ENCODE results near the gene CLEC3B.

Gene CLEC3B

DNA sequence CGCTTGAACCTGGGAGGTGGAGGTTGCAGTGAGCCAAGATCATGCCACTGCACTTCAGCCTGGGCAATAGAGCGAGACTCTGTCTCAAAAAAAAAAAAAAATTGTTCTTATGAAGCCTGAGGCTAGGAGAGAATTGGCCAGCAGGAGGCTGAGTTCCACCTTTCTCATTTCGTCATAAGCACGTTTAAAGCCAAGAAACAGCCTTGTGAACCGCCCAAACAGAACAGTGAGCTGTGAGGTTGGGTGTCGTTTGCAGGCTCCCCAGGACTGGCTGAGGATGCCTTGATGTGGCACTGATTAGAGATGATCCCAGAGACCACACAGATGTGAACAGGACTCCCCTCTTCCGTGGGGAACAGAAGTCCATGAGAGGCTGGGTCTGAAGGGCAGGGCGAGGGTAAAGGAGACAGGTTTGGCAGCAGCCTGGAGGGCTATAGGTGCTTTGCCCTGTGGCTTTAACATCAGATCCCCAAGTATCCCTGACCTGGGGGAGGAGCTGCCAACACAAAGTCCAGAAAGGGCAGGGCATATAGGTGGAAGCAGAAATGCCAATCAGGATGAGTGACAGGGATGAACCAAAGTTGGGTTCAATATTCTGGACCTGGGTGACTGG lies 52.9 kb downstream of the CLEC3B start:
- H3K27ac ChIP-seq (replicated peaks; ENCODE audit: low read length), result no peak overlapping the region
- H2BK15ac ChIP-seq (ENCODE audit: low read length), result no peak overlapping the region
- no peak overlapping the region for H3K4ac ChIP-seq (ENCODE audit: low read length)

DNA sequence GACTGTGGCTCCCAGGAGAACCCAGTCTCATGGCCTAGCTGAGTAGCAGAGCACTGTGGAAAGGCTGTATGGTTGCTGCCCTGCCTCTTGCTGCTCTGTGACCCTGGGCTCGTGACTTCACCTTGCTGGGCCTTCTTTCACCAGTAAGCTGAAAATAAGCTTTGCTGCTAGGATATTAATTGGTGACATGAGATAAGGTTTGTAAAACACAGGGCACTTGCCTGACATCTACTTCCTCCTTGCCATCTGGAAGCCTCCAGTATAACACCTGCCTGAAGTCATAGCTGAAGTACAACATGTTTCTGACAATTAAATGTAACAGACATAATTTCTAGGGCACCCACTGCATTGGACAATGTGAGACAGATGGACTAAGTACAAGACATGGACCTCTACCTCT lies 53.6 kb downstream of the CLEC3B start:
- Histone ChIP-seq H3K9ac (ENCODE audit: low read depth, low read length, poor library complexity) (no peak overlapping the region), H4K91ac (ENCODE audit: low read depth, low read length, poor library complexity) (no peak overlapping the region), H2BK5ac (ENCODE audit: low read length) (no peak overlapping the region), H3K23ac (ENCODE audit: low read depth, low read length, poor library complexity) (no peak overlapping the region), H3K4ac (ENCODE audit: low read length) (no peak overlapping the region), H3K9me3 (replicated peaks in 1 of 2; ENCODE audit: control insufficient read depth in 2 of 2, insufficient read depth in 1 of 2, low read depth in 1 of 2, low read length in 2 of 2) (peaks cover 0 to 6% of the 10 kb centered on the region in 2 donors), H3K27me3 (ENCODE audit: control insufficient read depth in 3 of 3, insufficient read depth in 3 of 3, low read depth in 1 of 3, low read length in 3 of 3) (no peaks in the 10 kb centered on the region), H3K18ac (ENCODE audit: low read length) (no peak overlapping the region), H3K4me2 (ENCODE audit: insufficient read depth, low read length, poor library complexity, severe bottlenecking) (no peak overlapping the region), H3K27ac (replicated peaks; ENCODE audit: low read length) (no peak overlapping the region), H3K14ac (ENCODE audit: low read length) (no peak overlapping the region), H2AFZ (ENCODE audit: low read length) (no peak overlapping the region), H3K4me1 (ENCODE audit: control insufficient read depth in 2 of 2, insufficient read depth in 1 of 2, low read depth in 1 of 2, low read length in 2 of 2) (peaks cover 0 to 4% of the 10 kb centered on the region in 2 donors), H3K4me3 (ENCODE audit: low read length in 2 of 2) (no peak overlapping the region), H3K36me3 (replicated peaks in 1 of 2; ENCODE audit: control insufficient read depth in 2 of 2, insufficient read depth in 2 of 2, low read length in 2 of 2) (no peaks in the 10 kb centered on the region), H2BK12ac (ENCODE audit: low read length) (no peak overlapping the region), H2BK120ac (ENCODE audit: low read depth, low read length) (no peak overlapping the region), H4K8ac (ENCODE audit: low read depth, low read length) (no peak overlapping the region), H2BK15ac (ENCODE audit: low read length) (no peak overlapping the region), H2AK5ac (ENCODE audit: low read depth, low read length) (no peak overlapping the region), H3K79me1 (ENCODE audit: low read depth, low read length) (no peaks in the 10 kb centered on the region)
- DNase-seq (ENCODE audit: low spot score), result no peak
- WGBS, 2 donors (ENCODE audit: extremely low coverage in 2 of 2, insufficient read length in 2 of 2, insufficient replicate concordance in 1 of 2), result no CpG with 5 or more reads among the region's 1 CpG

More for the DNA sequence above, 52.9 kb downstream of the CLEC3B start:
- H3K36me3 ChIP-seq (replicated peaks in 1 of 2; ENCODE audit: control insufficient read depth in 2 of 2, insufficient read depth in 2 of 2, low read length in 2 of 2), result no peaks in the 10 kb centered on the region
- H3K23ac ChIP-seq (ENCODE audit: low read depth, low read length, poor library complexity), result no peak overlapping the region
- no peak overlapping the region for H2BK120ac ChIP-seq (ENCODE audit: low read depth, low read length)
- no peaks in the 10 kb centered on the region for H3K79me1 ChIP-seq (ENCODE audit: low read depth, low read length)
- no peak overlapping the region for H4K91ac ChIP-seq (ENCODE audit: low read depth, low read length, poor library complexity)
- H2BK12ac ChIP-seq (ENCODE audit: low read length), result no peak overlapping the region
- no peak overlapping the region for H2AFZ ChIP-seq (ENCODE audit: low read length)
- no peak overlapping the region for H3K18ac ChIP-seq (ENCODE audit: low read length)
- DNase-seq (ENCODE audit: low spot score), result no peak
- H3K4me3 ChIP-seq (ENCODE audit: low read length in 2 of 2), result no peak overlapping the region
- no peak overlapping the region for H3K4me2 ChIP-seq (ENCODE audit: insufficient read depth, low read length, poor library complexity, severe bottlenecking)
- WGBS, 2 donors (ENCODE audit: extremely low coverage in 2 of 2, insufficient read length in 2 of 2, insufficient replicate concordance in 1 of 2), result no CpG with 5 or more reads among the region's 8 CpGs
- peaks cover 0 to 6% of the 10 kb centered on the region in 2 donors for H3K9me3 ChIP-seq (replicated peaks in 1 of 2; ENCODE audit: control insufficient read depth in 2 of 2, insufficient read depth in 1 of 2, low read depth in 1 of 2, low read length in 2 of 2)
- no peak overlapping the region for H2AK5ac ChIP-seq (ENCODE audit: low read depth, low read length)
- H4K8ac ChIP-seq (ENCODE audit: low read depth, low read length), result no peak overlapping the region
- no peak overlapping the region for H3K9ac ChIP-seq (ENCODE audit: low read depth, low read length, poor library complexity)
- H3K14ac ChIP-seq (ENCODE audit: low read length), result no peak overlapping the region
- peaks cover 0 to 4% of the 10 kb centered on the region in 2 donors for H3K4me1 ChIP-seq (ENCODE audit: control insufficient read depth in 2 of 2, insufficient read depth in 1 of 2, low read depth in 1 of 2, low read length in 2 of 2)
- no peaks in the 10 kb centered on the region for H3K27me3 ChIP-seq (ENCODE audit: control insufficient read depth in 3 of 3, insufficient read depth in 3 of 3, low read depth in 1 of 3, low read length in 3 of 3)
- H2BK5ac ChIP-seq (ENCODE audit: low read length), result no peak overlapping the region

DNA sequence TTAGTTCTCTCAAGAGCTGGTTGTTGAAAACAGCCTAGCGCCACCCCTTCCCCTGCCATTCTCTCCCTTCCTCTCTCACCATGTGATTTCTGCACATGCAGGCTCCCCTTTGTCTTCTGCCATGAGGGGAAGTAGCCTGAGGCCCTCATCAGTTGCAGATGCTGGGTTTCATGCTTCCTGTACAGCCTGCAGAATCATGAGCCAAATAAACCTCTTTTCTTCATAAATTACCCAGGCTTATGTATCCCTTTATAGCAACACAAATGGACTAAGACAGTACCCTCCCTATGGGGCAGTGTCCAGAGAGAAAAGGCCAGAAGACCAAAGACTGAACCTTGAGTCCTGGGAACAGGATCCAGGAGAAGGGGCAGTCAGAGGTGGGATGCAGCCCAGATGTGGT lies 54.7 kb downstream of the CLEC3B start:
- H2BK15ac ChIP-seq (ENCODE audit: low read length), result no peak overlapping the region
- peaks cover 0 to 6% of the 10 kb centered on the region in 2 donors for H3K9me3 ChIP-seq (replicated peaks in 1 of 2; ENCODE audit: control insufficient read depth in 2 of 2, insufficient read depth in 1 of 2, low read depth in 1 of 2, low read length in 2 of 2)
- no peak overlapping the region for H4K8ac ChIP-seq (ENCODE audit: low read depth, low read length)
- H4K91ac ChIP-seq (ENCODE audit: low read depth, low read length, poor library complexity), result no peak overlapping the region
- H2BK12ac ChIP-seq (ENCODE audit: low read length), result no peak overlapping the region
- DNase-seq (ENCODE audit: low spot score), result no peak
- no peaks in the 10 kb centered on the region for H3K36me3 ChIP-seq (replicated peaks in 1 of 2; ENCODE audit: control insufficient read depth in 2 of 2, insufficient read depth in 2 of 2, low read length in 2 of 2)
- no peaks in the 10 kb centered on the region for H3K27me3 ChIP-seq (ENCODE audit: control insufficient read depth in 3 of 3, insufficient read depth in 3 of 3, low read depth in 1 of 3, low read length in 3 of 3)
- H3K79me1 ChIP-seq (ENCODE audit: low read depth, low read length), result no peaks in the 10 kb centered on the region
- H3K4ac ChIP-seq (ENCODE audit: low read length), result no peak overlapping the region
- H2BK5ac ChIP-seq (ENCODE audit: low read length), result no peak overlapping the region
- no peak overlapping the region for H3K4me3 ChIP-seq (ENCODE audit: low read length in 2 of 2)
- H3K14ac ChIP-seq (ENCODE audit: low read length), result no peak overlapping the region
- H3K4me1 ChIP-seq (ENCODE audit: control insufficient read depth in 2 of 2, insufficient read depth in 1 of 2, low read depth in 1 of 2, low read length in 2 of 2), result peaks cover 0 to 4% of the 10 kb centered on the region in 2 donors
- H2AFZ ChIP-seq (ENCODE audit: low read length), result no peak overlapping the region
- WGBS, 2 donors (ENCODE audit: extremely low coverage in 2 of 2, insufficient read length in 2 of 2, insufficient replicate concordance in 1 of 2), result no CpG with 5 or more reads among the region's 1 CpG
- H3K18ac ChIP-seq (ENCODE audit: low read length), result no peak overlapping the region
- no peak overlapping the region for H3K4me2 ChIP-seq (ENCODE audit: insufficient read depth, low read length, poor library complexity, severe bottlenecking)
- no peak overlapping the region for H3K23ac ChIP-seq (ENCODE audit: low read depth, low read length, poor library complexity)
- no peak overlapping the region for H2AK5ac ChIP-seq (ENCODE audit: low read depth, low read length)
- H3K27ac ChIP-seq (replicated peaks; ENCODE audit: low read length), result no peak overlapping the region
- no peak overlapping the region for H2BK120ac ChIP-seq (ENCODE audit: low read depth, low read length)
- no peak overlapping the region for H3K9ac ChIP-seq (ENCODE audit: low read depth, low read length, poor library complexity)

- no peaks in the 10 kb centered on the region for H3K27me3 ChIP-seq (ENCODE audit: control insufficient read depth in 3 of 3, insufficient read depth in 3 of 3, low read depth in 1 of 3, low read length in 3 of 3)
- no peak overlapping the region for H2AK5ac ChIP-seq (ENCODE audit: low read depth, low read length)
- peaks cover 0 to 6% of the 10 kb centered on the region in 2 donors for H3K9me3 ChIP-seq (replicated peaks in 1 of 2; ENCODE audit: control insufficient read depth in 2 of 2, insufficient read depth in 1 of 2, low read depth in 1 of 2, low read length in 2 of 2)
- H3K36me3 ChIP-seq (replicated peaks in 1 of 2; ENCODE audit: control insufficient read depth in 2 of 2, insufficient read depth in 2 of 2, low read length in 2 of 2), result no peaks in the 10 kb centered on the region
- H2BK5ac ChIP-seq (ENCODE audit: low read length), result no peak overlapping the region
- no peak overlapping the region for H3K4ac ChIP-seq (ENCODE audit: low read length)
- H2BK15ac ChIP-seq (ENCODE audit: low read length), result no peak overlapping the region
- no CpG with 5 or more reads among the region's 2 CpGs for WGBS, 2 donors (ENCODE audit: extremely low coverage in 2 of 2, insufficient read length in 2 of 2, insufficient replicate concordance in 1 of 2)
- no peak overlapping the region for H3K14ac ChIP-seq (ENCODE audit: low read length)
- no peak overlapping the region for H3K27ac ChIP-seq (replicated peaks; ENCODE audit: low read length)
- no peak overlapping the region for H3K18ac ChIP-seq (ENCODE audit: low read length)
- no peak overlapping the region for H3K23ac ChIP-seq (ENCODE audit: low read depth, low read length, poor library complexity)
- H3K79me1 ChIP-seq (ENCODE audit: low read depth, low read length), result no peaks in the 10 kb centered on the region
- no peak overlapping the region for H4K91ac ChIP-seq (ENCODE audit: low read depth, low read length, poor library complexity)
- no peak overlapping the region for H3K4me3 ChIP-seq (ENCODE audit: low read length in 2 of 2)
- no peak overlapping the region for H4K8ac ChIP-seq (ENCODE audit: low read depth, low read length)
- H2BK12ac ChIP-seq (ENCODE audit: low read length), result no peak overlapping the region
- DNase-seq (ENCODE audit: low spot score), result no peak
- no peak overlapping the region for H2BK120ac ChIP-seq (ENCODE audit: low read depth, low read length)
- peaks cover 0 to 5% of the 10 kb centered on the region in 2 donors for H3K4me1 ChIP-seq (ENCODE audit: control insufficient read depth in 2 of 2, insufficient read depth in 1 of 2, low read depth in 1 of 2, low read length in 2 of 2)
- H3K9ac ChIP-seq (ENCODE audit: low read depth, low read length, poor library complexity), result no peak overlapping the region
- no peak overlapping the region for H2AFZ ChIP-seq (ENCODE audit: low read length)
- H3K4me2 ChIP-seq (ENCODE audit: insufficient read depth, low read length, poor library complexity, severe bottlenecking), result no peak overlapping the region
Observed at GRCh38 chr3:45081506-45082141, 55.5 kb downstream of the CLEC3B start.
